RCC 7860 (cell line): ENCODE measurements around the gene ANKH.

Experiments
- DNase-seq: peaks from one replicate; pipeline ENCODE4 v3.0.0-alpha.2; 2015; ENCODE audit warnings: low spot score
- FAIRE-seq: peaks from 2 replicates; lab custom pipeline; 2012; peaks lifted over from hg19 to GRCh38; lab: Jason Lieb, UNC

The ANKH gene

DNA sequence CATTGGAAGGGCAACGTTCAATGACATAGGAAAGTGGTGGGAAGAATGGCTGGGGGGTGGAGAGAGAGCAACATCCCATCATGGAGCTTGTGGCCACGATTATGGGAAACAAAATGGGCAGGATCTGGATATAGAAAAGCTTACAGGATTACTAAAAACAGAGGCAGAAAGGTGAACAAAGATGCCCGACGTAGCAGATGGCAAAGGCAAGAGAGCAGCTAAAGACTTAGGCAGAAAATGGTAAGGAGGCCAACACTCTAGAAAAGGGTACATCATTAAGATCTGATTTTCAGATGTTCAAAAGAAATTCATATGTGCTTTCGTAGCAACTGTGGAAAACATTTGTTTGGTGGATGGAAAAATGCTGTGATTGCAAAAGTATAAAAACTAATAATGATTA lies 104.5 kb downstream of the ANKH start:
- DNase-seq = no peak
- no peak for FAIRE-seq

DNA sequence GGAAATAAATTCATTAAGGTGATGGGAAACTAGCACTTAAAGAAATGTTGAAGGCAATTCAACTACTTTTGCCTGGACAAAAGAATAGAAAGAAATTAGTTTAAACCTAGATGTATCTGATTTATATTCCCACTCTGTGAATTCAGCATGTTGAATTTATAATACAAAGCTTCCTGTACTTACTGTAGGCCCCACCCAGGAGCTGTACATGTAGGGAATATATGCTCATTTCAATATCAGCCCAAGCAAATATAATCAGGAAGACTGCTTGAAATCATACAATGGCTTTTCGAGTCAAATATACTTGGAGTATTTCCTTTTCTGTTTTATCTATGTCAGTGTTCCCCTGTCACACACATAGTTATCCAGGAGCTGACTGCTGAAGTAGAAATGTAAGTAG lies 105.0 kb downstream of the ANKH start:
- no peak for FAIRE-seq

GRCh38 chr5:14765587-14765986 lies 106.0 kb downstream of the ANKH start:
- no peak for FAIRE-seq
- DNase-seq = no peak

More for the DNA sequence above, 105.0 kb downstream of the ANKH start:
- no peak for DNase-seq

DNA sequence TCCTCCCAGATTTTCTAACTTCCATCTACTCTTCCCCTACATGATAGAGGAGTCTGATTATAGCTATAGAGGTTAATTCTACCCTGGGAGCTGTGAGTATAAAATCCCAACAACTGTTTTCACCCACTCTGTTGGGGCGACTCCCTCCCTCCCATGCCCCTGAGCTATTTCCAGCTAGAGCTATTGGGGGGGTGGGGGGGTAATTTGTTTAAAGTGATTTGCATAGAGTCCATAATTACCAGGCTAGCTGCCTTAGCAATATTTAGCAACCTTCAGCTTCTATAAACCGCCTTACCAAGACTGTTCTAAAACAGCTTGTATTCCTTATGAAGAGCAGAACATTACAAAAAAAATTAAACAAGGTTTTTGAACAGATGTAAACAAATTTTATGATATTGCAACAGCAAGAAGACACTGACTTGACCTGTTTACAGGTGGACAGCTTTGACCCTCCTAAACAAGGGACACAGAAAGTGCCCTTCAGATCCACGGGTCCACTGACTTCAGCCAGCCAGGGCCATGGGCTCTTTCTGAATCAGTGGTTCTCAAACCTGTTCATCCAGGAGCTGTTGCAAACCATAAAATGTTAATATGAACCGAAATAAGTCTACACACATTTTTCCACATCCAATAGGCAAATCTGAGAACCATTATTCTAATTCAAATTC lies 108.9 kb downstream of the ANKH start:
- no peak for FAIRE-seq
- no peak for DNase-seq

- FAIRE-seq (no peak), DNase-seq (no peak)
These were observed 111.0 kb downstream of the ANKH start for GRCh38 chr5:14760548-14761002.

DNA sequence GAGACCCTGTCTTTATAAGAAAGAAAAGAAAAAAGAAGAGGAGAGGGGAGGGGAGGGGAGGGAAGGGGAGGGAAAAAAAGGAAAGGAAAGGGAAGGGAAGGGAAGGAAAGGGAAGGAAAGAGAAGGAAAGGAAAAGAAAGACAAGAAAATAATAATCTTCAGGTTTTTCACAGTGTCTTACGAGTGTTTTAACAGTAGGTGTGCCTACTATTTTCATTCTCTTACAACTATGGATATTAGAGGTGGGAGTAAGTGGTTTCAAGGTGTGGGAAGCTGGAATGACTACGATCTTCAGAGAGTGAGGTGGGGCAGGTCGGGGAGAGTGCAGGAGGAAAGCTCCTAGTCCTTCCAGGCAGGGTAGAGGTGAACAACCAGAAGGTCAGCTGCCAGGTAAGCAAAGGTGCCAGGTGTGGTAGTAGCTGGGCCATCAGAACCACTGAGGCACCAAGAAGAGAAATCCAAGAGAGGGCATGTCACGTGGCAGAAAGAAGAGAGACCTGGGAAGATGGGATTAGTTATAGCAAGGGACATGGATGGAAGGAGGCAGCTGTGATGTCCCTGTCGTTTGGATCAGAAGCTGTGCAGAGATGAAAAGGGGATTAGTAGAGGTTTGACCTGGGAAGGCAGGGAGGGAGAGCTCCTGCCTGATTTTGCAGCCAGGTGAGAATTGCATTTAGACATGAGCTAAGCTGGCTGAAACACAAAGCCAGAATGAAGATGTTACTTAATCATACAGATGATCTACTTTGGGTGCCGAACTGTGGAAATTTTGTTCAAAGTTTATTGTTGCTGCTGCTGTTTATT lies 111.6 kb downstream of the ANKH start:
- FAIRE-seq = no peak
- DNase-seq = no peak

GRCh38 chr5:14757850-14758249 lies 113.7 kb downstream of the ANKH start:
- FAIRE-seq = no peak

DNA sequence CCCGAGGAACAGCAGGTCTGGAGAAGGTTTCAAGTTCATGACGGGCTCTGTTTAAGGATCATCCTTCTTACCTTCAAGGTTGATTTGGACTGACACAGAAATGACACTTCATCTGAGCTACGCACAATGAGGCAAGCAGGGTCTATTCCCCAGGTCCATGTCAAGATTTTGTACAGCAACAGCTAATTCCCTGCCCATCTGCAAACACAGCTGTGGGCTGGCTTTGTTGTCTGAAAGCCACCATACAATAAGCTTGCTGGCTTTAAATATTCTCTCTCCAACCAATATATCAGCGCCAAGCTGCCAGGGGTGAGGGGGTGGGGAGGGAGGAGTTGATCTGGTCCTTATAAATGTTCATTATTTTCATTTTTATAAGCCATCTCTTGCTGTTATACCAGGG lies 115.1 kb downstream of the ANKH start:
- DNase-seq (no peak), FAIRE-seq (no peak)

More at GRCh38 chr5:14757850-14758249, 113.7 kb downstream of the ANKH start:
- DNase-seq = no peak

DNA sequence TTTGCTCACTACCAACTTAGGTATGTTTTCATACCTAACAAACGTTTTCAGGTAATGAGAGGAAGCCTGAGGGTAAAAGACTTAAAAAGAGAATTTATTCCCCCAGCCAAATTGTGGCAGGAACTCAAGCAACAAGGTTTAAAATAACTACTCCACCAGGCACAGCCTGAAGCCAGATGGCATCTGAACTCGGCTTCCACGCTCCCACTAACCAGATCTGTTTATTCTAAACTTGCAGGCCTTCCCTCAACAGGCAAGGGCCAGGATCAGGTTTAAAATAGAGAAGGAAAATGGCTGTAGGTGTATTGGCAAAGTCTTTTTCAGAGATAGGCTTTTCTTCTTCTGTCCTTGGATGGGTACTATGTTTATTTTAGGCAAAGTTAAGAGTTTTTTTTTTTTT lies 117.6 kb downstream of the ANKH start:
- FAIRE-seq = no peak
- no peak for DNase-seq

- FAIRE-seq (no peak), DNase-seq (no peak)
These were observed 118.3 kb downstream of the ANKH start for GRCh38 chr5:14753292-14753691.

DNA sequence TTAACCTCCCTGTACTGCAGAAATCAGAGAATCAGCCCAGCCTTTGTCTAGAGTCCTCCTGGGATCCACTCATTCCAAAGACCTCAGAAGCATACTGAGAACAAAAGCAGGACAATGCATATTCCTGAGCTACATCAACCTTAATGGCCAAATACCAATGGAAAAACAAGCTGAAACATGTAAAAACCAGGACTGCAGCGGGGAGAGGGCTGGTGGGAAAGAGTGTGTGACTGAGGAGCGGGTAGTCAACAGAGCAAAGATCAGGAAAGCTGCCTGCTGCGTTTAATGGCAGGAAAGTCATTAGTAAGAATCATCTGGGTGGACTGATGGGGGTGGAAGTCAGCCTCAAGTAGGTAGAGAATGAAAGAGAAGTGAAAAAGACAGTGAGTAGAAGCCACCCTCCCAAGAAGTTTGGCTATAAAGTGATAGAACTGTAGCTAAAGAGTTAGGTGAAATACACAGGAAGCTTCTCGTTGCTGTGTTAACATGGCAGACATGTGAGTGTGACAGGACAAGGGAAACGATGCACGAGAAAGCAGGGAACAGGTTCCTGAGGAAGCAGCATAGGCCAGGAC lies 119.0 kb downstream of the ANKH start:
- FAIRE-seq (no peak), DNase-seq (no peak)

DNA sequence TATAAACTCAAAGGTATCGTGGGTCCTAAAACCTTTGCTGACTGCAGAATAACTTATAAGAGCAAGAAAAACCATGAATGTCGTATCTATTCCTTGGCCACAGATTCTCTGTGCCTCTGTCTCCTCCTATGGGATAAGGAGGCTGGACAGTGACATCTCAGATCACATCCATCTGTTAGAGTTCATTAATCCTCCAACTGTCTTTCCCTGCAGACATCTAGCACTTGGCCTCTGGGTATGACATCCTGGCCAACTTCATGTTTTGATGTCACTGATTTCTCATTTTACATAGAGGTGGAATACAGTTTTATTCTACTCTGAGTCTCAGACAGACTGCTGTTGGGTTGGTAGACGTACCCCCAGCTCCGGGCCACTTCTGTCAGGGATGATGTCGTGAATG lies 120.9 kb downstream of the ANKH start:
- DNase-seq = no peak

DNA sequence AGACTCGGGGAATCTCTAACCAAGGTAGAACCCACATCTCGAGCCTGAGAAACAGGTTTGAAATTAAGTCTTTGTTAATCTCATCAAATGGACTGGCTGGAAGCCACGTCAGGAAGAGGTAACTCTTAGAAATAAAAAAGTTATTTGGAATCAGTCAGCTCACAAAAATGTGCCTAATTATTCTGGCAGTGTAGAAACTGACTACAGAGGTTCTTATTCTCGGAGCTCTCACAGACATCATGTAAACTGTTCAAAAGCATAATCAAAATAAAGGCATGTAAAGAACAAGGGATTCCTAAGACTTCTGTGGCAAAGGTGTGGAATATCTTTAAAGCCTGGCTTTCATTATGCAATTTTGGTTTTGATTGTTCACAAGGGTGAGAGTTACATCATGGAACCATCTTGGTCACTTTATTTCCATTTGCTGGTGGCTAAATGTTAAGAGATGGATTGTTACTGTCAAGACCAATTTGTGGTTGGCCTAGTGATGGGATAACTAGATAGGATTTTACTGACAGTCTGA lies 121.9 kb downstream of the ANKH start:
- FAIRE-seq = no peak
- DNase-seq = no peak

More for the DNA sequence above, 120.9 kb downstream of the ANKH start:
- FAIRE-seq = no peak

DNA sequence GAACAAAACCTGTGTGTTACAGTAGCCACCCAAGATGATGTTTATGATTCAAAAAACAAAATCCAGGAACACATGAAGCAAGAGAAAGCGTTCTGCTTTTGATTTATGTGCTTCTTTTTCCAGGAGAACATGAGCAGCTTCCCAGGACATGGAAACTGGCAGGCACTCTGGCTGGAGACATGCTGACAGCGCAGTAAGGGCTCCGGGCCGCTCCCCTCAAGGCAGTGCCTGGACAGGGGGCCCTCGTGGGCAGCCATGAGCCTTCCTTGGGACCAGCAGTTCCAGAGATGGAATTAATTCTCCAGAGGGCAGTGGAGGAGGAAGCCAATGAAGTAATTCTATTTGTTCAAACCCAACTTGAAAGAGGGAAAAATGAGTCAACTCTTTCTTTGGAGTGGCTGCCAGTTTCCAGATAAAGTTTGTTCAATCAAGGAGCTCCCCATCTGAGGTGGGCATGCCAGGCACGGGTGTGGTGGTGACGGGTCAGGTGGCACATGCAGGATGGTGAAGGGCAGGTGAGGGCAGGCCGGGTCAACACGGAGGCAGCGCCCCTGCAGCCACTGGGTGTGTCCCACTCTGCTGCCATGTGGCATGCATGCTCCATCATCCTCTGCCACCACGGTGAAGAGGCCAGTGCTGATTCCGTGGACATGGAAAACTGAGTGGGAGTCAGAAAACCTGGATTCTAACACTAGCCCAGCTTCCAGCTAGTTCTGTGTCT lies 123.2 kb downstream of the ANKH start:
- DNase-seq (no peak), FAIRE-seq (no peak)

- no peak for FAIRE-seq
These were observed 125.8 kb downstream of the ANKH start for GRCh38 chr5:14745753-14746152.

GRCh38 chr5:14745188-14745563 lies 126.4 kb downstream of the ANKH start:
- DNase-seq (no peak), FAIRE-seq (no peak)

More at GRCh38 chr5:14745753-14746152, 125.8 kb downstream of the ANKH start:
- no peak for DNase-seq

DNA sequence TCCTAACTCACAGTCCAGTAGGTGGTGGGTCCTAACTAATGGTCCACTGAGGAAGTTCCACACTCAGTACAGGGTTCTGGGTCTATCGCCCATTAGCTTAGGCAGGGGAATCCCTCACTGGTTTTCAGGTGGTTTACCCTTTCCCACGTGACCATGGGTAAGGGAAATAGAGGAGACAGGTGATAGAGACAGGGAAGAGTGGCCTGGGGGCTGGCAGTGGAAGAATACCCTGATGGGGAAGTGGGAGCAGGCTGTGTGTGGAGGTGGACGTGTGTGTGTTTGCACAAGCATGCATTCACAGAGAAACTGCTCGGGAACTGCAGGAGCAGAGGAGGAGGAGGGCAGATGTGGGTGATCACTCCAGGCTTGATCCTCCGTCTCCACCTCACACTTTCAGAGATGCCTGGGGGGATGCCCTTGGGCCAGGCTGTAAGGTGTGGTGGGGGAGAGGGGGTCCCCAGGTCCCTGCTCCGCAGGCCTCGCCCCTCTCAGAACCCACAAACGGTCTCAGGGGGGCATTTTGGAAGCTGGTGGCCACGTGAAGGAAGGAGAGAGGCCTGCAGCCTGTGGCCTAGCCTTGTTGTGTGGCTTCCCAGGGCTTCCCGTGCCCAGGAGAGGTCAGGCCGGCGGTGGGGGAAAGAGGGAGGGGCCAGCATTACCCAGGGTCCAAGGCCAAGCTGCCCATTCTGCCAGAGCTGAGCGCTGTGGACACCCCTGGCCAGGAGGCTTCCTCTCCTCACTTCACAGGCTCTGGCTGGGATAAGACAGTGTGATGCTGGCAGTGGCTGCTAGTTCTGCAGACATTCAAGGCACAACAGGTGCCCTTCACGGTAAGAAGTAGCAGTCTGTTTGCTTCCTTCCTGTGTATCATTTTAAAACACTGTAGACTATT lies 127.0 kb downstream of the ANKH start:
- DNase-seq (no peak), FAIRE-seq (no peak)

DNA sequence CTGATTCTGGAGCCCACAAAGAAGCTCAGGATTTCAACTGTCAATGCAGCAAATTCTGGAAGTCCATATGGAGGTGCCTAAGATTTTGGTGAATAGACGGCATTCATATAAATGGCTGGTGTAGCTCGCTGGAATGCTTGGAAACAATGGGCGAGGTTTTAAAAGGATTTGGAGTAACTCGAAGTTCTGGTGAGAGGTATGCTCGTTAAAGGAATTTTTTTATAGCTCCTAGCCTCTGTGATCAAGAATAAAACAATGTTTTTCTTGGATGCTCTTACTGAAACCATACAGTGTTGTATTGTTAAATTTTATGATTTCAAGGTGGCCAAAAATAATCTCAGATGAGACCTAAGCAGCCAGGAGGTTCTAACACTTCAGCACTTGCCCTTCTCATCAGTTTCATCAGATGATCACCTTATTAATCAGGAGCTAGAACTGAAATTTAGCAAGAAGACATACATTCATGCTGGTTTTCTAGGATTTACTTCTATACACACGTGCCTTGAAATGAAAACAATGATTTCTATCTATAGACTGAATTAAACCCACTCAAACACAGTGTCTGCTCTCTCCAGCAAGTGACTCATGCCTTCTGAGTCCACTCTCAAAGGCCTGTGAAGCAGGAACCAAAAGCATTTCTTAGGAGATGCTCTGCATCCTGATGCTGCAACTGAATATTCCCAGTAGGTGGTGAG lies 127.8 kb downstream of the ANKH start:
- DNase-seq (no peak), FAIRE-seq (no peak)

GRCh38 chr5:14742498-14742897 lies 129.1 kb downstream of the ANKH start:
- no peak for FAIRE-seq
- DNase-seq = no peak
